ENCODE results near the gene FAM177B.

- TF ChIP-seq ARNT (IDR thresholded peaks at IDR 0.05) (no peak), BHLHE40 (IDR thresholded peaks at IDR 0.05; ENCODE audit: borderline replicate concordance) (no peak), FOXM1 (IDR thresholded peaks at IDR 0.05; ENCODE audit: borderline replicate concordance) (no peak), SUZ12 (IDR thresholded peaks at IDR 0.05) (no peak), TARDBP (IDR thresholded peaks at IDR 0.05) (no peak), ELF4 (IDR thresholded peaks at IDR 0.05) (no peak), FOXA1 (IDR thresholded peaks at IDR 0.05) (no peak), ZNF384 (IDR thresholded peaks at IDR 0.05) (no peak), PKNOX1 (IDR thresholded peaks at IDR 0.05) (no peak), NFRKB (IDR thresholded peaks at IDR 0.05) (no peak), CTBP1 (IDR thresholded peaks at IDR 0.05; ENCODE audit: borderline replicate concordance) (no peak)
Observed at GRCh38 chr1:222798975-222799374, 62.0 kb downstream of the FAM177B start.

All from HEK293T (cell line).